ENCODE results near the gene ZNF711.

DNA sequence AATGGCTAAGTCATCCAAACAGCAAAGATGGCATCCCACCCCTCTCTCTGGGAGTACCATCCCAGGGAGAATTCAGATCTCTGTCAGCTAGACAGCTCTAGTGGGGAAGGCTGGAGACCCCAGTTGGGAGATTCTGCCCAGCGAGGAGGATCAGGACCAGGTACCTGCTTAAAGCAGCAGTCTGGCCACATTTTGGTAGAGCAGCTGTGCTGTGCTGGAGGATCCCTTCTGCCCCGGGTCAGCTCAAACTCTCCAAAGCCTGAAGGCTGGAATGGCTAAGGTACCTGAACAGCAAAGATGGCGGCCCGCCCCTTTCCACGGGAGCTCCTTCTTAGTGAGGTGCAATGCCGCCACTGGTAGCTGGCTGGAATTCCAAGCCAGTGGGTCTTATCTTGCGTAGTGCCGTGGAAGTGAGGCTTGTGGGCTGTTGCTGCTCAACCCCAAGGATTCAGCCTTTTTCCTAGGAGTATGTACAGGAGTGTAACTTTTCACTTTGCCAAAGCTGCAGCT lies 40.3 kb upstream of the ZNF711 start:
- TF ChIP-seq EZH2 (IDR thresholded peaks at IDR 0.05; ENCODE audit: insufficient read depth, poor library complexity, severe bottlenecking) (no peak), EZH2phosphoT487 (IDR thresholded peaks at IDR 0.05; ENCODE audit: insufficient read depth, low read depth) (no peak)

Data from GM23248 (cell line).